Right lobe of liver (tissue), 4 donors: ENCODE data around the gene USP48.

ENCODE experiments used
- POLR2A ChIP-seq: fragments of 450-650 bp; IDR thresholded peaks from one replicate; pipeline ENCODE4 v1.6.1; 2017; ENCODE audit warnings: antibody characterized with exemption, mild to moderate bottlenecking
- TF ChIP-seq, protein P1 (sequence below), 4 donors: fragments of 200-600 bp in 3 of 4; fragments of 450-650 bp in 1 of 4; IDR thresholded peaks; one replicate each; pipeline versions ENCODE4 v1.5.1 to v1.8.0; 2016 to 2022; ENCODE audit warnings: antibody characterized with exemption in 4 of 4, mild to moderate bottlenecking in 2 of 4
- donor health status: DM: no; HTN: no; CAD: no.
- donor health status: DM: no; HTN: no; CAD: no.
- donor health status: DM: no; HTN: yes; CAD: no.

- no peak for TF ChIP-seq POLR2A
- TF ChIP-seq, protein P1, sequence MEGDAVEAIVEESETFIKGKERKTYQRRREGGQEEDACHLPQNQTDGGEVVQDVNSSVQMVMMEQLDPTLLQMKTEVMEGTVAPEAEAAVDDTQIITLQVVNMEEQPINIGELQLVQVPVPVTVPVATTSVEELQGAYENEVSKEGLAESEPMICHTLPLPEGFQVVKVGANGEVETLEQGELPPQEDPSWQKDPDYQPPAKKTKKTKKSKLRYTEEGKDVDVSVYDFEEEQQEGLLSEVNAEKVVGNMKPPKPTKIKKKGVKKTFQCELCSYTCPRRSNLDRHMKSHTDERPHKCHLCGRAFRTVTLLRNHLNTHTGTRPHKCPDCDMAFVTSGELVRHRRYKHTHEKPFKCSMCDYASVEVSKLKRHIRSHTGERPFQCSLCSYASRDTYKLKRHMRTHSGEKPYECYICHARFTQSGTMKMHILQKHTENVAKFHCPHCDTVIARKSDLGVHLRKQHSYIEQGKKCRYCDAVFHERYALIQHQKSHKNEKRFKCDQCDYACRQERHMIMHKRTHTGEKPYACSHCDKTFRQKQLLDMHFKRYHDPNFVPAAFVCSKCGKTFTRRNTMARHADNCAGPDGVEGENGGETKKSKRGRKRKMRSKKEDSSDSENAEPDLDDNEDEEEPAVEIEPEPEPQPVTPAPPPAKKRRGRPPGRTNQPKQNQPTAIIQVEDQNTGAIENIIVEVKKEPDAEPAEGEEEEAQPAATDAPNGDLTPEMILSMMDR (IDR thresholded peaks at IDR 0.05), result no peak
These were observed 23.1 kb downstream of the USP48 start for GRCh38 chr1:21759818-21760217.
